Measurements from ENCODE around the gene AQP3. TPM values are rescaled to one million over a fixed set of nuclear protein-coding genes. Genes with fewer than 3 reads are reported as not detected.

The AQP3 gene
- total and polyA plus RNA-seq, 2 of the 13 experiments (the other 11 are each of a cell fraction or from before 2014, with no cell fraction given) = 1.4 to 5.5 TPM

DNA sequence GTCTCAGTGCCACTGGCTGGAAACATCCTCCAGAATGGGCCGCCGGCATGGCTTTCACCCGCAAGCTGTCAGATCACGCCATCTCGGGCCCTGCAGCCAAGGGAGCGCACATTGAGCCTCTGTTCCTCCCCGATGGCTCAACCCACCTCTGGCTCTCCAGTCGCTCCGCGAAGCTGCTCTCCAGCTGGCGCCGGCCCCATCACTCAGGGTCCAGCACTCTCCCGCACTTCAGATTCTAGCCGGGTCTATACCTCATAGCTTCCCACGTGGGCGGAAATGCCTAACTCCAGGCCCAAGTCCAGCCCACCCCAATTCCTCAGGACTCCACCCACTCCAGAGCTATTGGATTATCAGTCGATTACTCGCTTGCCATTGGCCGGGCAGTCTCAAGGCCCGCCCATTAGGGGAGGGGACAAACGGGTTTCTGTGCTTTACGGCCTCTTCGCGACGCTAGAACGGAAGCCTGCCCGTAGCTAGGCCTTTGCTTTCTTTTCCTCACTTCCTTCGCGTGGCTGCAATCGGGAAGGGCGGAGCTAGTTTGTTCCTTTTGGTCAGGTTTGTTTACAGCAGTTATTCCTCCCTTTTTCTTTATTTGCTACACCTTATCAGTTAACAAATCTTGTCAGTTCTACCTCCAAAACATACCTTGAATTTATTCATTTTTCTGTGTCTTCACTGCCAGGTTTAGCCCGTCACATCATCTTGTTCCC lies 26.4 kb upstream of the AQP3 start, which contains the start of gene NOL6 (continued):
- TF ChIP-seq ZNF772 (CRISPR knock-in tag; IDR thresholded peaks at IDR 0.05) = no peak
- TF ChIP-seq NFE2L2 (IDR thresholded peaks at IDR 0.05; ENCODE audit: low read length) = no peak
- TF ChIP-seq STAT5B (CRISPR knock-in tag; IDR thresholded peaks at IDR 0.05) = no peak
- TF ChIP-seq MYC (CRISPR knock-in tag; IDR thresholded peaks at IDR 0.05; ENCODE audit: borderline replicate concordance) = peak; percentile 90; the same call in 1 of the 2 replicates
- no peak for TF ChIP-seq ZFP36L1 (CRISPR knock-in tag; IDR thresholded peaks at IDR 0.05)
- TF ChIP-seq, protein P1, sequence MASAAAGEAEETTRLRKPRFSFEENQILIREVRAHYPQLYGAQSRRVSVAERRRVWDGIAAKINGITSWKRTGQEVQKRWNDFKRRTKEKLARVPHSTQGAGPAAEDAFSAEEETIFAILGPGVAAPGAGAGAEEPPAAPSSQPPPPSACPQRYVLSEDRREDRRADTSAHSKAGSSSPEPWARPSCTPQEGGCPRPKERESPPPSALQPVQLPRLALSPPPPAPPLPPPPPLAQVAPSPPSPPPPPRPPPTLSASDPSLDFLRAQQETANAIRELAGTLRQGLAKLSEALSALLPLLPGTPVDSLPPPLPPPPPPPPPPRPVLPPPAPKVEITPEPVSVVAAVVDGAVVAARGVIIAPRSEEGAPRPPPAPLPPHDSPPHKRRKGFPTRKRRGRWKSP (CRISPR knock-in tag; IDR thresholded peaks at IDR 0.05) = no peak
- TF ChIP-seq ZNF629 (CRISPR knock-in tag; conservative IDR thresholded peaks at IDR 0.05) = no peak
- no peak for TF ChIP-seq TOE1 (CRISPR knock-in tag; IDR thresholded peaks at IDR 0.05)
- no peak for TF ChIP-seq ETS1 (CRISPR knock-in tag; IDR thresholded peaks at IDR 0.05)
- TF ChIP-seq SRY (CRISPR knock-in tag; IDR thresholded peaks at IDR 0.05) = 0 out of 2 replicates have a peak, but pooled peaks have one; percentile 70
- TF ChIP-seq AHDC1 (CRISPR knock-in tag; IDR thresholded peaks at IDR 0.05; ENCODE audit: borderline replicate concordance) = no peak
- TF ChIP-seq, protein P2, sequence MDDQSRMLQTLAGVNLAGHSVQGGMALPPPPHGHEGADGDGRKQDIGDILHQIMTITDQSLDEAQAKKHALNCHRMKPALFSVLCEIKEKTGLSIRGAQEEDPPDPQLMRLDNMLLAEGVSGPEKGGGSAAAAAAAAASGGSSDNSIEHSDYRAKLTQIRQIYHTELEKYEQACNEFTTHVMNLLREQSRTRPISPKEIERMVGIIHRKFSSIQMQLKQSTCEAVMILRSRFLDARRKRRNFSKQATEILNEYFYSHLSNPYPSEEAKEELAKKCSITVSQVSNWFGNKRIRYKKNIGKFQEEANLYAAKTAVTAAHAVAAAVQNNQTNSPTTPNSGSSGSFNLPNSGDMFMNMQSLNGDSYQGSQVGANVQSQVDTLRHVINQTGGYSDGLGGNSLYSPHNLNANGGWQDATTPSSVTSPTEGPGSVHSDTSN (CRISPR knock-in tag; IDR thresholded peaks at IDR 0.05; ENCODE audit: borderline replicate concordance) = no peak
- no peak for TF ChIP-seq SIX1 (CRISPR knock-in tag; IDR thresholded peaks at IDR 0.05; ENCODE audit: borderline replicate concordance)
- peak; percentile 48; the same call in 1 of the 2 replicates for TF ChIP-seq ZNF605 (CRISPR knock-in tag; IDR thresholded peaks at IDR 0.05)
- TF ChIP-seq PRMT3 (CRISPR knock-in tag; IDR thresholded peaks at IDR 0.05; ENCODE audit: borderline replicate concordance, low read depth) = no peak
- TF ChIP-seq PRDM15 (CRISPR knock-in tag; IDR thresholded peaks at IDR 0.05) = no peak

Measured in HepG2 (cell line).